Upper lobe of left lung (tissue), 4 donors: Measurements from ENCODE around the gene TTC21B.

Source experiments
- CTCF ChIP-seq, 6 experiments: fragments of 450-650 bp in 4 of 6; fragments of 200-600 bp in 2 of 6; sonication (generic) in 2 of 6; IDR thresholded peaks; one replicate each; pipeline ENCODE4 v1.5.1; 2016 to 2019; ENCODE audit warnings: antibody characterized with exemption in 6 of 6
- POLR2A ChIP-seq, 4 donors: fragments of 450-650 bp; IDR thresholded peaks; one replicate each; pipeline ENCODE4 v1.5.1; 2016 to 2017; ENCODE audit warnings: antibody characterized with exemption in 4 of 4, mild to moderate bottlenecking in 2 of 4

- TF ChIP-seq CTCF (IDR thresholded peaks at IDR 0.05) (no peak), POLR2A (IDR thresholded peaks at IDR 0.05) (no peak)
Measured at GRCh38 chr2:165952085-165952484, 1.5 kb downstream of the TTC21B start.
